ENCODE data around the gene PTGDS. TPM values are rescaled to one million over a fixed set of nuclear protein-coding genes. Genes with fewer than 3 reads are reported as not detected.

Gene PTGDS
- 0.17 and 0.60 TPM in 2 replicates for total RNA-seq

GRCh38 chr9:136977223-136977622, at the start of gene PTGDS:
Gene PTGDS, plus strand, starts transcription at chr9:136977504. Its CDS starts 75 bp downstream, at chr9:136977579.
- no peak for DNase-seq

GRCh38 chr9:136928591-136928990, 48.7 kb upstream of the PTGDS start:
- DNase-seq, result no peak

DNA sequence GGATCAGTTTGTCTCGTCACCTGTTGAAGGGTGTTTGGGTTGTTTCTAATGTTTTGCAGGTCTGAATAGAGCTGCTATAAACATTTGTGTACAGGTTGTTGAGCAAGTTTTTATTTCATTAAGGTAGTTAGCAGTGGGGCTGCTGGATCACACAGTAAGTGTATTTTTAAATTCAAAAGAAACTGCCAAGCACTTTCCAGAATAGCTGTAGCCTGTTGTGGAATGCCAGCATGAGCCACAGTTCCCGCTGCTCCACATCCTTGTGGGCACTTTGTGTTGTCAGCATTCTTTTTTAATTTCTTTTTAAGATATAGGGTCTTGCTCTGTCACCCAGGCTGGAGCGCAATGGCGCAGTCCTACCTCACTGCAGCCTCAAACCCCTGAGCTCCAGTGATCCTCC, 47.3 kb upstream of the PTGDS start:
- DNase-seq, result no peak

GRCh38 chr9:136931611-136932130, 45.6 kb upstream of the PTGDS start:
- no peak for DNase-seq

GRCh38 chr9:136934277-136934676, 43.0 kb upstream of the PTGDS start:
- DNase-seq, result no peak

- no peak for DNase-seq
Observed at GRCh38 chr9:136935651-136936050, 41.7 kb upstream of the PTGDS start.

- DNase-seq, result no peak
Observed at GRCh38 chr9:136936645-136937170, 40.6 kb upstream of the PTGDS start.

GRCh38 chr9:136937186-136938001, 39.9 kb upstream of the PTGDS start:
- no peak for DNase-seq

GRCh38 chr9:136939431-136939995, 37.8 kb upstream of the PTGDS start:
- DNase-seq, result no peak

DNA sequence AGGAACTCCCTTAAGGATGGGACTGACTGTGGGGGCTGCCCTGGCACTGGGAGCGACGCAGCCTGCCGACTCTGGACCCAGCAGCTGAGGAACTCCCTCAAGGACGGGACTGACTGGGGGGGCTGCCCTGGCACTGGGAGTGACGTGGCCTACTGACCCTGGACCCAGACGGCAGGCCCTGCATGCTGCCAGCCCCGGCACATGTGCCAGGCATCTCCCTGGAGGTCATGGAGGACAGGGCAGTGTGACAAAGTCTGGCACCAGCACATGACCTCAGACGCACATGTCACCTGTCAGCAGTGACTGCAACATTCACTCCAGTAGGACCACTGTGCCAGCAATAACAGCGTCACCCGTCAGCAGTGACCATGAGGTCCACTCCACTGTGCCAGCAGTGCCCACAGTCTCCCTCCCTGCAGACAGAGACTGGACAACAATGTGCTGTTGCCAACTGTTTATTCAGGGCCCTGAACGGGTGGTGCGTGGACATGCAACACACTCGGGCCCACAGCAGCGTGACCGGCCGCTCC, 37.2 kb upstream of the PTGDS start:
- no peak for DNase-seq

DNA sequence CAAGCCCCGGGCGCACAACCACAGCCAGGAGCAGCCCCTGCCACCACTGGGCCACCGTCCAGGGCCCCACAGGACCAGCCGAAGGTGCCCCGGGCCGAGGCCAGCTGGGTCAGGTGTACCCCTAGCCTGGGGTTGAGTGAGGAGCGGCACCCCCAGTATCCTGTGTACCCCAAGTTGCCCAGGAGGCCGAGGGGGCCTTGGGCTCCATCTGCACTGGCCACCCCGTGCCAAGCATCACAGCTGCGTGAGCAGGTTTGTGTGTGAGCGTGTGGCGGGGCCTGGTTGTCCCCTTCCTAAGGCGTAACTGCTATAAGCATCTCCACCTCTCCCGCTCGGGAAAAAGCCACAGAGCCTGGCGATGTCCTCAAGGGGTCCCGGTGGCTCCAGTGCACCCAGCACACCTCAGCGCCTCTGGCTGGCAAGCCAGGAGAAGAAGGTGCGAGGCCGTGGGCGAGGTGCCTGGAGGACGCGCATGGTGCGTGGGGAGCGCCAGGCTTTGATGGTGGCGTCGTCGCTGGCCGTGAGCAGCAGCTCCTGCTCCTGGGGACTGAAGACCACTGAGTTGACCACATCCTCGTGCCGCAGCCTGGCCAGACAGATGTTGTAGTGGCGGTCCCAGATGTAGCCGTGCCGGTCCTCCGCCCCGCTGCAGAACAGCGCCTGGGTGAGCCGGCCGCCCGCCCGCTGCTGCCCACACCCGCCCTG, 36.6 kb upstream of the PTGDS start:
- no peak for DNase-seq

GRCh38 chr9:136941231-136942111, 35.8 kb upstream of the PTGDS start:
- DNase-seq, result no peak

GRCh38 chr9:136942112-136942880, 35.0 kb upstream of the PTGDS start:
- no peak for DNase-seq

GRCh38 chr9:136942881-136943230, 34.4 kb upstream of the PTGDS start:
- DNase-seq, result no peak

- DNase-seq, result peak; percentile 59
Observed at GRCh38 chr9:136943291-136944211, 33.8 kb upstream of the PTGDS start.

DNA sequence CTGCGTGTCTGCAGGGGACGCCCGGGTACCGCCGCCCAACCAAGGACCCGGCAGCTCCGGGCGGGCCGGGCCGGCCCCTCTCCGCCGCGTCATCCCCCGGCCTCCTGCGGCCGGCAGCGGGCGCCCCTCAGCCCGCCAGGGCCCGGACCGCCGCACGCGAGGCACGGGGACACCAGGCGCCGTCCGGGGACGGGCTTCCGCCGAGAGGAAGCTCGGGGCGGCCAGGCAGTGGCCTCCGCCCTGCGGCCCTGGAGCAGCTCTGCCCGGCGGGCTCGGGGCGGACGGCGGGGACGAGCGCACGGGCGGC, 33.1 kb upstream of the PTGDS start:
- peak; percentile 72 for DNase-seq

GRCh38 chr9:136944519-136945332, 32.6 kb upstream of the PTGDS start, which contains the start of the genes C8G and FBXW5:
Gene C8G, plus strand, starts transcription at chr9:136945243. Its CDS starts 78 bp downstream, at chr9:136945321.
Gene FBXW5, minus strand, starts transcription at chr9:136944738. Its CDS starts 655 bp downstream, at chr9:136944083.
- peak; percentile 95 for DNase-seq

DNA sequence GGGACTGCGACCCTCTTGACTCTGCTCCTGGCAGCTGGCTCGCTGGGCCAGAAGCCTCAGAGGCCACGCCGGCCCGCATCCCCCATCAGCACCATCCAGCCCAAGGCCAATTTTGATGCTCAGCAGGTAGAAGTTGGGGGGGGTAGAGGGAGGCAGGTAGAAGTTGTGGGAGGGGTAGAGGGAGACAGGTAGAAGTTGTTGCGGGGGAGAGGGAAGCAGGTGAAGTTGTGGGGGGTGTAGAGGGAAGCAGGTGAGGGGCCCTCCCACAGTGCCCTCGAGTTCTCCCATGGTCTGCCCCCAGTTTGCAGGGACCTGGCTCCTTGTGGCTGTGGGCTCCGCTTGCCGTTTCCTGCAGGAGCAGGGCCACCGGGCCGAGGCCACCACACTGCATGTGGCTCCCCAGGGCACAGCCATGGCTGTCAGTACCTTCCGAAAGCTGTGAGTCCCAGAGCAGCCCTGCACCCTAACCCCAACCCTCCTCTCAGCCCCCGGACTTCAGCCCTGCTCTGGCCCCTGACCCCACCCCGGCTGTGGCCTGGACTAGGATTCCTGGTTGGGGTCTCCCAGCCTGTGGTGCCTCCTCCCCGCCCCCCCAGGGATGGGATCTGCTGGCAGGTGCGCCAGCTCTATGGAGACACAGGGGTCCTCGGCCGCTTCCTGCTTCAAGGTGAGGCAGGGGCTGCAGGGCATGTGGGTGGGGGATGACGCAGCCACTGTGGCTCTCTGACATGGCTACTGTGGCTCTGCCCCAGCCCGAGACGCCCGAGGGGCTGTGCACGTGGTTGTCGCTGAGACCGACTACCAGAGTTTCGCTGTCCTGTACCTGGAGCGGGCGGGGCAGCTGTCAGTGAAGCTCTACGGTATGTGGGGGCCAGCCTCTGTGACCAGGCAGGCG, 31.7 kb upstream of the PTGDS start:
- DNase-seq, result no peak
